IMR-90 (cell line): ENCODE results near the gene GNG7. TPM values are rescaled to one million over a fixed set of nuclear protein-coding genes. Genes with fewer than 3 reads are reported as not detected.

Experiments
- ATAC-seq: fragments of 200-7000 bp; cut with Tn5 transposase; 2 replicates; pipeline ENCODE4 v1.9.1; 2020; ENCODE audit warnings: low read depth, mild to moderate bottlenecking, moderate library complexity
- BruUV-seq: library from RNA; stranded (reverse); fragments of 400-500 nt; replicated peaks from 2 replicates; lab custom pipeline; 2021; lab: Mats Ljungman, UMichigan
- CTCF ChIA-PET: fragments of 300-600 bp; formaldehyde crosslinking; extraction: SDS; loops from one replicate; lab custom pipeline; 2021; ENCODE audit warnings: antibody characterized with exemption; lab: Yijun Ruan, JAX
- POLR2A ChIA-PET: fragments of 300-600 bp; sonication (Branson Sonifier 250); formaldehyde crosslinking; loops from one replicate; lab custom pipeline; 2022; ENCODE audit warnings: antibody characterized with exemption; ENCODE audit not compliant: unreplicated experiment; lab: Charles Lee
- DNase-seq: peaks from one replicate; pipeline ENCODE4 v3.0.0; 2013
- H2AFZ ChIP-seq: replicated peaks from 2 replicates; pipeline ENCODE3; 2013; ENCODE audit warnings: low read length, mild to moderate bottlenecking; ENCODE audit not compliant: poor library complexity
- H2AK5ac ChIP-seq: 2 replicates; pipeline ENCODE4 v1.6.1; 2013; ENCODE audit warnings: low read depth, low read length, inconsistent platforms
- H2AK9ac ChIP-seq: replicated peaks from 2 replicates; pipeline ENCODE3; 2013; ENCODE audit warnings: mild to moderate bottlenecking, low read depth, low read length, moderate library complexity; ENCODE audit not compliant: poor library complexity
- H2BK120ac ChIP-seq: 2 replicates; pipeline ENCODE4 v1.6.1; 2013; ENCODE audit warnings: low read depth, low read length, inconsistent platforms
- H2BK15ac ChIP-seq: 3 replicates; pipeline ENCODE4 v1.6.1; 2013; ENCODE audit warnings: low read depth, low read length, inconsistent platforms
- H2BK20ac ChIP-seq: 2 replicates; pipeline ENCODE4 v1.6.1; 2013; ENCODE audit warnings: low read depth, mild to moderate bottlenecking, inconsistent platforms, low read length, moderate library complexity
- H2BK5ac ChIP-seq: 2 replicates; pipeline ENCODE4 v1.6.1; 2013; ENCODE audit warnings: mild to moderate bottlenecking, low read depth, low read length, inconsistent platforms; ENCODE audit not compliant: poor library complexity, severe bottlenecking
- H3K14ac ChIP-seq: replicated peaks from 2 replicates; pipeline ENCODE4 v1.6.1; 2013; ENCODE audit warnings: low read depth, low read length, inconsistent platforms
- H3K18ac ChIP-seq: 2 replicates; pipeline ENCODE4 v1.6.1; 2013; ENCODE audit warnings: low read depth, low read length, control low read depth
- H3K23ac ChIP-seq: 2 replicates; pipeline ENCODE4 v1.6.1; 2013; ENCODE audit warnings: low read depth, low read length, inconsistent platforms
- H3K27ac ChIP-seq: 2 replicates; pipeline ENCODE4 v1.5.1; 2013; ENCODE audit warnings: mild to moderate bottlenecking, control low read depth, low read length; ENCODE audit not compliant: insufficient read depth
- H3K27me3 ChIP-seq: 2 replicates; pipeline ENCODE4 v1.6.1; 2013; ENCODE audit warnings: low read length; ENCODE audit not compliant: control insufficient read depth, insufficient read depth
- H3K36me3 ChIP-seq: 2 replicates; pipeline ENCODE4 v1.6.1; 2013; ENCODE audit warnings: low read length, mixed read lengths; ENCODE audit not compliant: control insufficient read depth, insufficient read depth
- H3K4ac ChIP-seq: 2 replicates; pipeline ENCODE4 v1.6.1; 2013; ENCODE audit warnings: low read depth, low read length, inconsistent platforms
- H3K4me1 ChIP-seq: 2 replicates; pipeline ENCODE4 v1.6.1; 2013; ENCODE audit warnings: low read length, mixed read lengths; ENCODE audit not compliant: control insufficient read depth, insufficient read depth
- H3K4me2 ChIP-seq: 2 replicates; pipeline ENCODE4 v1.6.1; 2013; ENCODE audit warnings: low read depth, mild to moderate bottlenecking, control low read depth, low read length, moderate library complexity
- H3K4me3 ChIP-seq: 2 replicates; pipeline ENCODE4 v1.5.1; 2013; ENCODE audit warnings: low read depth, mild to moderate bottlenecking, control low read depth, low read length, moderate library complexity; ENCODE audit not compliant: insufficient read depth
- H3K56ac ChIP-seq: 2 replicates; pipeline ENCODE4 v1.6.1; 2013; ENCODE audit warnings: low read length, inconsistent platforms; ENCODE audit not compliant: insufficient read depth; ENCODE audit errors: extremely low read depth
- H3K79me1 ChIP-seq, 2 experiments: 2 replicates each; pipeline ENCODE4 v1.6.1; 2013; ENCODE audit warnings: low read length in 2 of 2, inconsistent platforms in 1 of 2, low read depth in 1 of 2
- H3K9ac ChIP-seq: 2 replicates; pipeline ENCODE4 v1.6.1; 2013; ENCODE audit warnings: low read depth, low read length, control low read depth
- H3K9me1 ChIP-seq: 2 replicates; pipeline ENCODE4 v1.6.1; 2013; ENCODE audit warnings: low read length, inconsistent platforms; ENCODE audit not compliant: insufficient read depth
- H3K9me3 ChIP-seq: 2 replicates; pipeline ENCODE4 v1.6.1; 2013; ENCODE audit warnings: low read length; ENCODE audit not compliant: control insufficient read depth, insufficient read depth
- H4K20me1 ChIP-seq: 2 replicates; pipeline ENCODE4 v1.6.1; 2013; ENCODE audit warnings: low read length, inconsistent platforms; ENCODE audit not compliant: insufficient read depth
- H4K5ac ChIP-seq: 2 replicates; pipeline ENCODE4 v1.6.1; 2013; ENCODE audit warnings: mild to moderate bottlenecking, low read depth, low read length, control low read depth
- H4K8ac ChIP-seq, 2 experiments: 2 replicates each; pipeline ENCODE4 v1.6.1; 2013; ENCODE audit warnings: low read depth in 2 of 2, low read length in 2 of 2, control low read depth in 1 of 2, inconsistent platforms in 1 of 2
- H4K91ac ChIP-seq: 2 replicates; pipeline ENCODE4 v1.6.1; 2013; ENCODE audit warnings: low read depth, low read length, inconsistent platforms; ENCODE audit not compliant: insufficient read depth
- BHLHE40 ChIP-seq: fragments of 150-350 bp; IDR thresholded peaks from 2 replicates; pipeline ENCODE4 v1.6.1; 2016; ENCODE audit warnings: mild to moderate bottlenecking, low read depth, low read length
- CEBPB ChIP-seq: IDR thresholded peaks from 2 replicates; pipeline ENCODE4 v1.6.1; 2012; ENCODE audit warnings: low read depth, low read length, improper control_type of control experiment
- FOS ChIP-seq: fragments of 150-350 bp; IDR thresholded peaks from 2 replicates; pipeline ENCODE4 v1.6.1; 2016; ENCODE audit warnings: low read depth, low read length
- MAZ ChIP-seq: IDR thresholded peaks from 2 replicates; pipeline ENCODE4 v1.6.1; 2012; ENCODE audit warnings: low read depth, mild to moderate bottlenecking, low read length, improper control_type of control experiment, moderate library complexity, borderline replicate concordance
- NFE2L2 ChIP-seq: fragments of 150-350 bp; IDR thresholded peaks from 2 replicates; pipeline ENCODE4 v1.6.1; 2016; ENCODE audit warnings: low read depth, mild to moderate bottlenecking, low read length
- POLR2A ChIP-seq: IDR thresholded peaks from 2 replicates; pipeline ENCODE4 v1.6.1; 2012; ENCODE audit warnings: mild to moderate bottlenecking, low read depth, low read length
- RAD21 ChIP-seq: IDR thresholded peaks from 2 replicates; pipeline ENCODE4 v1.6.1; 2012; ENCODE audit warnings: low read length, improper control_type of control experiment
- RFX5 ChIP-seq: IDR thresholded peaks from 2 replicates; pipeline ENCODE4 v1.8.0; 2012; ENCODE audit warnings: low read depth, mild to moderate bottlenecking, low read length, moderate library complexity
- SMC3 ChIP-seq: fragments of 150-350 bp; IDR thresholded peaks from 2 replicates; pipeline ENCODE4 v1.6.1; 2016; ENCODE audit warnings: low read depth, mild to moderate bottlenecking, antibody characterized with exemption, low read length, moderate library complexity
- WGBS, 2 experiments: methylation state at CpG; one replicate each; pipeline versions ENCODE4 v1.1.5 to v1.1.7; 2013; ENCODE audit warnings: missing lambda C conversion rate in 2 of 2; ENCODE audit not compliant: insufficient read length in 1 of 2; ENCODE audit errors: extremely low coverage in 2 of 2; 5-methylcytosine and 5-hydroxymethylcytosine counted together
- dilution Hi-C: fragments of 300-500 bp; cut with HindIII; formaldehyde crosslinking; loops from one replicate; pipeline ENCODE4 v1.14.3; 2018; ENCODE audit warnings: low sequenced_read_pairs; ENCODE audit not compliant: unreplicated experiment
- in situ Hi-C: fragments of 300-500 bp; cut with MboI; formaldehyde crosslinking; loops from 3 replicates; pipeline ENCODE4 v1.14.3; 2019; ENCODE audit warnings: low sequenced_read_pairs, inconsistent platforms, mixed read lengths
- intact Hi-C: fragments of 100-400 bp; cut with micrococcal nuclease; formaldehyde crosslinking; loops from 2 replicates; pipeline ENCODE4 v1.10.0; 2022
- polyA plus RNA-seq, 3 experiments: library from polyadenylated mRNA; depleted of rRNA; stranded (reverse); fragments of >200 nt; gene quantifications; 2 replicates each; pipeline ENCODE4 v1.2.3, GENCODE V29; 2012; ENCODE audit warnings: low replicate concordance in 1 of 3
- total RNA-seq: library from RNA; depleted of rRNA; stranded (reverse); fragments of >200 nt; gene quantifications from 2 replicates; pipeline ENCODE4 v1.2.3, GENCODE V29; 2012

The GNG7 gene
- total and polyA plus RNA-seq, 2 of the 4 experiments (the other 2 are of a cell fraction): under 0.01 to 0.21 TPM

GRCh38 chr19:2544576-2545415 lies 157.7 kb downstream of the GNG7 start:
- intact Hi-C loops: no loop called here
- H3K56ac ChIP-seq: no peak overlapping the region; the same call in 1 of the 2 replicates
- H3K4me1 ChIP-seq: peaks cover 33% of the 10 kb centered on the region
- dilution Hi-C loops: no loop called here
- peaks cover 0 to 31% of the 10 kb centered on the region in 2 experiments; a peak in 3 of 4 replicates for H3K79me1 ChIP-seq
- ChIA-PET POLR2A (interaction anchor here (2.8 kb wide), 1 partner anchor 69 kb away, joined by 17 read pairs; the partner anchor contains the start of gene GADD45B), CTCF (no interaction called here)
- no peak for DNase-seq
- H3K9me3 ChIP-seq: no peaks in the 10 kb centered on the region
- peak overlapping the region; percentile 56; the same call in 1 of the 2 replicates for H4K5ac ChIP-seq
- no peak overlapping the region for H2AFZ ChIP-seq
- H4K20me1 ChIP-seq: no peaks in the 10 kb centered on the region
- no peak for ATAC-seq
- H3K27me3 ChIP-seq: no peaks in the 10 kb centered on the region
- H3K4ac ChIP-seq: peak overlapping the region; percentile 72
- TF ChIP-seq FOS (no peak), CEBPB (no peak), NFE2L2 (no peak), RFX5 (no peak), RAD21 (no peak), POLR2A (no peak), MAZ (no peak), BHLHE40 (no peak), SMC3 (no peak)
- H4K8ac ChIP-seq: peak overlapping the region; percentile 52 to 62; a peak in 2 of 4 replicates
- H2AK5ac ChIP-seq: peak overlapping the region; percentile 91
- H2BK20ac ChIP-seq: peak overlapping the region; percentile 67
- H3K27ac ChIP-seq: peak overlapping the region; percentile 84
- peak overlapping the region; percentile 88 for H2AK9ac ChIP-seq
- H2BK120ac ChIP-seq: peak overlapping the region; percentile 87
- BruUV-seq: no TSS peak
- peak overlapping the region; percentile 84 for H4K91ac ChIP-seq
- peak overlapping the region; percentile 18; the same call in 1 of the 2 replicates for H3K18ac ChIP-seq
- in situ Hi-C loops: no loop called here
- peak overlapping the region; percentile 74 for H2BK5ac ChIP-seq
- H3K4me2 ChIP-seq: no peak overlapping the region
- peaks cover 4% of the 10 kb centered on the region for H3K9me1 ChIP-seq
- peak overlapping the region; percentile 13; the same call in 1 of the 2 replicates for H3K14ac ChIP-seq
- H3K4me3 ChIP-seq: no peak overlapping the region
- no peaks in the 10 kb centered on the region for H3K36me3 ChIP-seq
- peak overlapping the region; percentile 6; the same call in 1 of the 2 replicates for H3K9ac ChIP-seq
- 96% methylated on average over 4 of the region's 18 CpGs; no CpG with 5 or more reads in 1 of the 2 experiments for WGBS, 2 experiments
- H2BK15ac ChIP-seq: peak overlapping the region; percentile 47; the same call in 2 of the 3 replicates
- peak overlapping the region; percentile 52; the same call in 1 of the 2 replicates for H3K23ac ChIP-seq
